GM12878 (cell line): ENCODE data around the gene ENGASE.

Source experiments
- EZH2 ChIP-seq: IDR thresholded peaks from 2 replicates; pipeline ENCODE4 v1.6.1; 2012; ENCODE audit warnings: low read depth, mild to moderate bottlenecking, control low read depth, inconsistent platforms, low read length, borderline replicate concordance; ENCODE audit not compliant: control insufficient read depth
- MYC ChIP-seq: IDR thresholded peaks from 2 replicates; pipeline ENCODE4 v1.6.1; 2011; ENCODE audit warnings: mild to moderate bottlenecking, low read length, moderate library complexity, inconsistent platforms; ENCODE audit not compliant: insufficient read depth, insufficient replicate concordance, insufficient read length, severe bottlenecking
- NFYB ChIP-seq: IDR thresholded peaks from 2 replicates; pipeline ENCODE4 v1.6.1; 2011; ENCODE audit warnings: low read depth, mild to moderate bottlenecking, low read length, improper control_type of control experiment, moderate library complexity; ENCODE audit not compliant: insufficient read depth
- POLR2AphosphoS5 ChIP-seq: IDR thresholded peaks from 2 replicates; pipeline ENCODE4 v1.6.1; 2011; ENCODE audit warnings: mild to moderate bottlenecking, low read length, inconsistent platforms
- SMAD1 ChIP-seq: fragments of 450-650 bp; IDR thresholded peaks from 2 replicates; pipeline ENCODE4 v1.6.1; 2018; ENCODE audit warnings: mild to moderate bottlenecking, low read depth; ENCODE audit not compliant: partially characterized antibody
- SMC3 ChIP-seq: IDR thresholded peaks from 2 replicates; pipeline ENCODE4 v1.6.1; 2011; ENCODE audit warnings: low read length, improper control_type of control experiment, borderline replicate concordance
- STAT3 ChIP-seq: IDR thresholded peaks from 2 replicates; pipeline ENCODE4 v1.6.1; 2011; ENCODE audit warnings: low read depth, low read length, improper control_type of control experiment
- TF ChIP-seq, protein P1 (sequence below), 3 experiments: IDR thresholded peaks in 2 of 3; conservative IDR thresholded peaks in 1 of 3; 2 replicates each; pipeline ENCODE4 v1.5.1; 2011; ENCODE audit warnings: low read depth in 3 of 3, low read length in 3 of 3, mild to moderate bottlenecking in 3 of 3, control low read depth in 2 of 3, moderate library complexity in 2 of 3, inconsistent platforms in 1 of 3, mixed read lengths in 1 of 3; ENCODE audit not compliant: control insufficient read depth in 2 of 3, insufficient read depth in 1 of 3; ENCODE audit errors: extremely low read depth in 1 of 3
- TF ChIP-seq, protein P2 (sequence below): fragments of 450-650 bp; IDR thresholded peaks from 2 replicates; pipeline ENCODE4 v1.6.1; 2017; ENCODE audit warnings: mild to moderate bottlenecking
- TF ChIP-seq, protein P3 (sequence below): IDR thresholded peaks from 2 replicates; pipeline ENCODE4 v1.6.1; 2011; ENCODE audit warnings: mild to moderate bottlenecking, low read depth, low read length, moderate library complexity; ENCODE audit not compliant: insufficient replicate concordance
- TF ChIP-seq, protein P4 (sequence below): IDR thresholded peaks from 2 replicates; pipeline ENCODE4 v1.6.1; 2012; ENCODE audit warnings: low read depth, low read length, improper control_type of control experiment

DNA sequence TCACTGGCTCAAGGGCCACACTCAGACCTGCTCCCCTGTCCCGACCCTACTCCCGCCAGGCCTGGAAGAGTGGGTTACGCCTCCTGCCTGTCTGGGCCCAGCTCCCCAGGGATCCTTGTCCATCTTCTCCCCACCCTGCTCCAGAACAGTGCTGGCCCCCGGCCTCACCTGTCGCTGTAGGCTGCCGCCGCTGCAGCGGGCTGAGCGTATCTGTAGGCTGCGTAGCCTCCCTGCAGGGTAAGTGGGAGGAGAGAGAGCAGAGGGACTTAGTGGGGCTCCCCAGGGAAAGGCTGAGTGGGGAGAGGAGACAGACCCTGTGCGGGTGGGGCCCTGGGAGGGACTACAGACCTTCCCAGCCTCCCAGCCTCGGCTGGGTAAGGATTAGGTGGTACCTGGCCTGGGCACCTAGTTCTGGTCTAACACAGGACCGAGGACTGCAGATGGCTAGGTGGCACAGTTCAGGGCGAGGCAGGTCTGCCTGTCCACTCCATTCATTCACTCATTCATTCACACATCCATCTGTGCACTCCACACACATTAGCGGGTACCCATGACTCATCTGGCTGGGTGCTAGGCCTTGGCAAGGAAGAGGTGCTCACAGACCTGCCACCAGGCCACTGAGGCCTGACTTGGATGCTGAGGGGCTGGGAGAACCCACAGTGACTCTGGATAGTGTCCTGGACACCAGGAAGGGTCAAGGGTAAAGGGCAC is 20.9 kb downstream of the ENGASE start:
- TF ChIP-seq, protein P1, sequence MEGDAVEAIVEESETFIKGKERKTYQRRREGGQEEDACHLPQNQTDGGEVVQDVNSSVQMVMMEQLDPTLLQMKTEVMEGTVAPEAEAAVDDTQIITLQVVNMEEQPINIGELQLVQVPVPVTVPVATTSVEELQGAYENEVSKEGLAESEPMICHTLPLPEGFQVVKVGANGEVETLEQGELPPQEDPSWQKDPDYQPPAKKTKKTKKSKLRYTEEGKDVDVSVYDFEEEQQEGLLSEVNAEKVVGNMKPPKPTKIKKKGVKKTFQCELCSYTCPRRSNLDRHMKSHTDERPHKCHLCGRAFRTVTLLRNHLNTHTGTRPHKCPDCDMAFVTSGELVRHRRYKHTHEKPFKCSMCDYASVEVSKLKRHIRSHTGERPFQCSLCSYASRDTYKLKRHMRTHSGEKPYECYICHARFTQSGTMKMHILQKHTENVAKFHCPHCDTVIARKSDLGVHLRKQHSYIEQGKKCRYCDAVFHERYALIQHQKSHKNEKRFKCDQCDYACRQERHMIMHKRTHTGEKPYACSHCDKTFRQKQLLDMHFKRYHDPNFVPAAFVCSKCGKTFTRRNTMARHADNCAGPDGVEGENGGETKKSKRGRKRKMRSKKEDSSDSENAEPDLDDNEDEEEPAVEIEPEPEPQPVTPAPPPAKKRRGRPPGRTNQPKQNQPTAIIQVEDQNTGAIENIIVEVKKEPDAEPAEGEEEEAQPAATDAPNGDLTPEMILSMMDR (IDR thresholded peaks at IDR 0.05 in 2 of 3, conservative IDR thresholded peaks at IDR 0.05 in 1 of 3; ENCODE audit: control insufficient read depth in 2 of 3, extremely low read depth in 1 of 3, insufficient read depth in 1 of 3, low read depth in 3 of 3, low read length in 3 of 3), result no peak
- TF ChIP-seq, protein P2, sequence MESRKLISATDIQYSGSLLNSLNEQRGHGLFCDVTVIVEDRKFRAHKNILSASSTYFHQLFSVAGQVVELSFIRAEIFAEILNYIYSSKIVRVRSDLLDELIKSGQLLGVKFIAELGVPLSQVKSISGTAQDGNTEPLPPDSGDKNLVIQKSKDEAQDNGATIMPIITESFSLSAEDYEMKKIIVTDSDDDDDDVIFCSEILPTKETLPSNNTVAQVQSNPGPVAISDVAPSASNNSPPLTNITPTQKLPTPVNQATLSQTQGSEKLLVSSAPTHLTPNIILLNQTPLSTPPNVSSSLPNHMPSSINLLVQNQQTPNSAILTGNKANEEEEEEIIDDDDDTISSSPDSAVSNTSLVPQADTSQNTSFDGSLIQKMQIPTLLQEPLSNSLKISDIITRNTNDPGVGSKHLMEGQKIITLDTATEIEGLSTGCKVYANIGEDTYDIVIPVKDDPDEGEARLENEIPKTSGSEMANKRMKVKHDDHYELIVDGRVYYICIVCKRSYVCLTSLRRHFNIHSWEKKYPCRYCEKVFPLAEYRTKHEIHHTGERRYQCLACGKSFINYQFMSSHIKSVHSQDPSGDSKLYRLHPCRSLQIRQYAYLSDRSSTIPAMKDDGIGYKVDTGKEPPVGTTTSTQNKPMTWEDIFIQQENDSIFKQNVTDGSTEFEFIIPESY, result no peak
- no peak for TF ChIP-seq NFYB
- TF ChIP-seq EZH2, result no peak
- no peak for TF ChIP-seq POLR2AphosphoS5
- no peak for TF ChIP-seq STAT3
- TF ChIP-seq, protein P3, sequence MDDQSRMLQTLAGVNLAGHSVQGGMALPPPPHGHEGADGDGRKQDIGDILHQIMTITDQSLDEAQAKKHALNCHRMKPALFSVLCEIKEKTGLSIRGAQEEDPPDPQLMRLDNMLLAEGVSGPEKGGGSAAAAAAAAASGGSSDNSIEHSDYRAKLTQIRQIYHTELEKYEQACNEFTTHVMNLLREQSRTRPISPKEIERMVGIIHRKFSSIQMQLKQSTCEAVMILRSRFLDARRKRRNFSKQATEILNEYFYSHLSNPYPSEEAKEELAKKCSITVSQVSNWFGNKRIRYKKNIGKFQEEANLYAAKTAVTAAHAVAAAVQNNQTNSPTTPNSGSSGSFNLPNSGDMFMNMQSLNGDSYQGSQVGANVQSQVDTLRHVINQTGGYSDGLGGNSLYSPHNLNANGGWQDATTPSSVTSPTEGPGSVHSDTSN, result no peak
- TF ChIP-seq, protein P4, sequence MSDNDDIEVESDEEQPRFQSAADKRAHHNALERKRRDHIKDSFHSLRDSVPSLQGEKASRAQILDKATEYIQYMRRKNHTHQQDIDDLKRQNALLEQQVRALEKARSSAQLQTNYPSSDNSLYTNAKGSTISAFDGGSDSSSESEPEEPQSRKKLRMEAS, result no peak
- TF ChIP-seq MYC, result no peak
- no peak for TF ChIP-seq SMC3
- no peak for TF ChIP-seq SMAD1
